Left renal pelvis (tissue), 4 donors: ENCODE results near the gene LRRC8A. TPM values are rescaled to one million over a fixed set of nuclear protein-coding genes. Genes with fewer than 3 reads are reported as not detected.
"Not testable (repeated sequence)": the region's sequence is repeated elsewhere in the genome, so short reads cannot be mapped to it uniquely, and the experiment has no call there.

Experiments used
- DNase-seq, 4 donors: peaks; one replicate each; pipeline ENCODE4 v3.0.0-alpha.2; 2013; ENCODE audit warnings: low read depth in 4 of 4, low spot score in 3 of 4
- polyA plus RNA-seq, 4 donors: library from polyadenylated mRNA; unstranded; fragments of 120-200 nt; gene quantifications; one replicate each; pipeline ENCODE4 v1.2.1, GENCODE V29; 2013; ENCODE audit not compliant: insufficient read length in 4 of 4

The LRRC8A gene
- polyA plus RNA-seq, 4 donors, result 24.1 to 30.7 (median 27.3) TPM

DNA sequence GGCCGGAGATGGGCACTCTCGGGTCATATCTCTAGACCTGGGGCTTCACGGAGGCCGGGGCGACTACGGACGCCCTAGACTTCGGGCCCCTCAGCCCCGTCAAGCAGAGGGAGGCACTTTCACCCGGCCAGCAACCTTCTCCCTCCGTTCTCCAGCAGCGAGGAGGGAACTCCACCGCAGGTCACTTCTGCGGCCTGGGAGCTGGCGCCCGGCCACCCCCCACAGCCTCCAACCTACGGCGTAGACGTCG lies 65.3 kb downstream of the LRRC8A start:
- peak in 1 of 4 donors; percentile 2 for DNase-seq

DNA sequence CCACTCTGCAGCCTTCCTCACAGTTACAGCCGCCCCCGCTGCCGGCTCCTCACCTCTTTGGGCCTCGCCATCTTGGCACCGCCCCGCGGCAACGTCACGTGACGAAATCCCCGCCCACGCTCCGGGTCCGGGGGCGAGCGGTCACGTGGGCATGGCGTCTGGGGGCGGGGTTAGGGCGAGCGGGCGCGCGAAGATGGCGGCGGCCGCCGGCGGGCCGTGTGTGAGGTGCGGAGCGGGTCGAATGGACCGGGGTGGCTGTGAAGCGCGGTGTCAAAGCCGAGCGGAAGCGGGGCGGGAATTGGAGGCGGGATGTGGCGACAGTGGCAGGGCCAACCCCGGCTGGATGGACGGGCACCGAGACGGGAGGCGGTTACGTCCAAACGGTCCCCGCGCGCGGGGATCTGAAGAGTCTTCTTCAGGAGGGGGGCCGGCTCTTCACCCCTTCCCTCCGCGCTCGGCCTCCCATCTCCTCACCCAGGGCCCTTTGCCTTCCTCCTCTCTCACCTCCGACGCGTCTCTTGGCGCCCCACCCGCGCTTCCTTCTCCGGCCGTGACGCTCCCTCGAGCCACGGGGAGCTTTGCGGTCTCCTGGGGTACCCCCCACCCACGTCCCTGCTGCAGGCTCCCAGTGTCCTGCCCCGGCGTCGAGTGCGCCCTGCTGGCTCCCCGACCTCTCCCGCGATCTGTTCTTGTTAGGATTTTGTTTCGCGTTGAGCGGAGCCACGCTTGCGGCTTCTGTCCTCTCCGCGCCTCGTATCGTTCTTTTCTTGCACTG lies 65.8 kb downstream of the LRRC8A start, which contains the start of the genes DOLK and NUP188:
Gene DOLK, minus strand, starts transcription at position 77 of the 775 bp plus-strand sequence. CDS start 300 bp downstream, outside the sequence.
Gene NUP188, plus strand, starts transcription at position 173 of the 775 bp plus-strand sequence. Its CDS starts 21 bp downstream, at position 194.
- DNase-seq, result peak; percentile 82 to 89 (median 88)

DNA sequence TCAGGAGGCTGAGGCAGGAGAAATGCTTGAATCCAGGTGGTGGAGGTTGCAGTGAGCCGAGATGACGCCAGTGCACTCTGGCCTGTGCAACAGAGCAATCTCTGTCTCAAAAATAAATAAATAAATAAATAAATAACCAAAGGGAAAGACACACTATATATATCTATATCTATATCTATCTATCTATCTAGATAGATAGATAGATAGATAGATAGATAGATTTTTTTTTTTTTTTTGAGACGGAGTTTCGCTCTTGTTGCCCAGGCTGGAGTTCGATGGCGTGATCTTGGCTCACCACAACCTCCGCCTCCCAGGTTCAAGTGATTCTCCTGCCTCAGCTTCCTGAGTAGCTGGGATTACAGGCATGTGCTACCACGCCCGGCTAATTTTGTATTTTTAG lies 79.5 kb downstream of the LRRC8A start:
- not testable (repeated sequence) for DNase-seq

Other genes starting within 250 kb of the LRRC8A start
- gene DYNC2I2, start 225.3 kb upstream of the LRRC8A start, polyA plus RNA-seq, result 10 to 100 TPM; 36.2 to 84.6 (median 56.2) TPM
- 100 to 1,000 TPM; 466 to 785 (median 628) TPM for gene SET, start 192.9 kb upstream of the LRRC8A start, polyA plus RNA-seq
- 10 to 100 TPM in 1 of 4 donors, 1 to 10 TPM in 3; 5.9 to 14.8 (median 9.2) TPM for gene PKN3, start 179.6 kb upstream of the LRRC8A start, polyA plus RNA-seq
- 10 to 100 TPM in 3 of 4 donors, 1 to 10 TPM in 1; 5.6 to 23.0 (median 17.0) TPM for gene ZDHHC12, start 158.0 kb upstream of the LRRC8A start, polyA plus RNA-seq
- 10 to 100 TPM; 28.6 to 39.9 (median 31.3) TPM for gene ZER1, start 110.2 kb upstream of the LRRC8A start, polyA plus RNA-seq
- gene TBC1D13, start 94.9 kb upstream of the LRRC8A start, polyA plus RNA-seq, result 10 to 100 TPM; 32.6 to 40.0 (median 35.8) TPM
- 10 to 100 TPM in 1 of 4 donors, 1 to 10 TPM in 3; 4.5 to 16.8 (median 7.3) TPM for gene ENDOG, start 63.6 kb upstream of the LRRC8A start, polyA plus RNA-seq
- gene SPOUT1, start 52.3 kb upstream of the LRRC8A start, polyA plus RNA-seq, result 10 to 100 TPM; 27.3 to 50.2 (median 38.5) TPM
- 10 to 100 TPM in 3 of 4 donors, 1 to 10 TPM in 1; 5.3 to 31.2 (median 19.8) TPM for gene KYAT1, start 183 bp upstream of the LRRC8A start, polyA plus RNA-seq
- 10 to 100 TPM; 39.0 to 71.7 (median 51.0) TPM for gene PHYHD1, start 38.8 kb downstream of the LRRC8A start, polyA plus RNA-seq
- gene DOLK, start 65.5 kb downstream of the LRRC8A start, polyA plus RNA-seq, result 10 to 100 TPM; 12.3 to 17.3 (median 16.0) TPM
- gene NUP188, start 65.6 kb downstream of the LRRC8A start, polyA plus RNA-seq, result 10 to 100 TPM; 32.0 to 53.5 (median 41.4) TPM
- 100 to 1,000 TPM in 3 of 4 donors, 10 to 100 TPM in 1; 72.1 to 201 (median 105) TPM for gene SH3GLB2, start 146.2 kb downstream of the LRRC8A start, polyA plus RNA-seq
- 10 to 100 TPM; 13.2 to 33.5 (median 17.5) TPM for gene MIGA2, start 154.5 kb downstream of the LRRC8A start, polyA plus RNA-seq
- gene DOLPP1, start 199.0 kb downstream of the LRRC8A start, polyA plus RNA-seq, result 10 to 100 TPM; 14.3 to 25.3 (median 20.0) TPM
- 10 to 100 TPM; 30.4 to 47.9 (median 37.1) TPM for gene CRAT, start 228.7 kb downstream of the LRRC8A start, polyA plus RNA-seq
- 100 to 1,000 TPM in 3 of 4 donors, 10 to 100 TPM in 1; 94.0 to 126 (median 105) TPM for gene PTPA, start 229.3 kb downstream of the LRRC8A start, polyA plus RNA-seq